Left colon (tissue), 2 donors: ENCODE measurements around the gene VENTX. TPM values are rescaled to one million over a fixed set of nuclear protein-coding genes. Genes with fewer than 3 reads are reported as not detected.

Experiments used
- microRNA-seq, 2 donors: library from miRNA; unstranded; fragments of <30 nt; microRNA quantifications; one replicate each; pipeline versions ENCODE4 v1.1.0 to v1.2.0, GENCODE V29; 2020
- total RNA-seq, 2 donors: library from RNA; stranded (reverse); fragmentation: NEBNext Ultra II Directional; extraction: Animal tissue kit (Norgen Biotek cat#: 25700); gene quantifications; one replicate each; pipeline ENCODE4 v1.2.1, GENCODE V29; 2021
- donor health status: DM: no; HTN: no; CAD: no.
- donor health status: DM: yes; HTN: yes; CAD: no.

Gene VENTX
- total RNA-seq, 2 donors from 2014 or later: 0.14 TPM; not detected in 1

Small RNA genes within 50 kb of the gene (microRNA-seq; reads per million reads assigned to microRNA genes)
- 1.1 to 4.1 reads per million in 2 donors for gene MIR202

Other genes with a start within 250 kb of the VENTX start
- not detected for gene ADGRA1, start 149.9 kb upstream of the VENTX start, total RNA-seq
- under 1 TPM; 0.06 to 0.20 TPM for gene KNDC1, start 77.6 kb upstream of the VENTX start, total RNA-seq
- gene UTF1, start 7.6 kb upstream of the VENTX start, total RNA-seq: not detected
- gene ADAM8, start 39.0 kb downstream of the VENTX start, total RNA-seq: 1 to 10 TPM; 2.3 to 2.8 TPM
- gene TUBGCP2, start 71.0 kb downstream of the VENTX start, total RNA-seq: 10 to 100 TPM; 53.8 to 53.9 TPM
- gene ZNF511, start 71.1 kb downstream of the VENTX start, total RNA-seq: 10 to 100 TPM; 41.0 to 42.1 TPM
- 1 to 10 TPM in 1 of 2 donors, under 1 TPM in 1; 0.43 to 1.6 TPM for gene CALY, start 99.0 kb downstream of the VENTX start, total RNA-seq
- gene PRAP1, start 109.5 kb downstream of the VENTX start, total RNA-seq: 100 to 1,000 TPM in 1 of 2 donors, 10 to 100 TPM in 1; 48.3 to 244 TPM
- 10 to 100 TPM; 25.5 to 28.7 TPM for gene FUOM, start 120.2 kb downstream of the VENTX start, total RNA-seq
- 100 to 1,000 TPM; 173 to 205 TPM for gene ECHS1, start 135.5 kb downstream of the VENTX start, total RNA-seq
- gene PAOX, start 141.4 kb downstream of the VENTX start, total RNA-seq: 10 to 100 TPM in 1 of 2 donors, 1 to 10 TPM in 1; 9.3 to 10.5 TPM
- 10 to 100 TPM; 38.0 to 49.5 TPM for gene MTG1, start 156.3 kb downstream of the VENTX start, total RNA-seq
- not detected for gene SPRN, start 186.8 kb downstream of the VENTX start, total RNA-seq
- 1 to 10 TPM; 2.1 to 3.9 TPM for gene SCART1, start 216.1 kb downstream of the VENTX start, total RNA-seq